ENCODE data around the gene ATP5MC2. TPM values are rescaled to one million over a fixed set of nuclear protein-coding genes. Genes with fewer than 3 reads are reported as not detected.

ATP5MC2 gene
- total RNA-seq, 4 donors from 2014 or later, result 181 to 334 (median 259) TPM

DNA sequence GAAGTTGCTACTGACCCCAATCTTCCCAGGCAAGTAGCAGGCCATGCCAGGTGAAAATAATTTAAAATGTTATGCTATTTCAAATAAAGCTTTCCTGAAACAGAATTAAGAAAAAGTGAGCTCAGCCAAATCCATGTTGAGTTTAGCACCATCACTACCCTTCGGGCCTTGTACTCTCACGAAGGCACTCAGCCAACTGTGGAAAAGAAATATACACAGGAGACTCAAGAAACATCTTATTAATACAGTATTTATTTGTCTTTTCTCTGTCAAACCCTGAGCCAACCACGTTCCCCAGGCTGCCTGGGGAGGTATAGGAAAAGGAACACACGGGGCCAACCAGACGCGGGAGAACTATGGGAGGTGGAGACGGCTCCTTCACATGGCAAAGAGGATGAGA lies 10.9 kb downstream of the ATP5MC2 start:
- TF ChIP-seq, protein P1, sequence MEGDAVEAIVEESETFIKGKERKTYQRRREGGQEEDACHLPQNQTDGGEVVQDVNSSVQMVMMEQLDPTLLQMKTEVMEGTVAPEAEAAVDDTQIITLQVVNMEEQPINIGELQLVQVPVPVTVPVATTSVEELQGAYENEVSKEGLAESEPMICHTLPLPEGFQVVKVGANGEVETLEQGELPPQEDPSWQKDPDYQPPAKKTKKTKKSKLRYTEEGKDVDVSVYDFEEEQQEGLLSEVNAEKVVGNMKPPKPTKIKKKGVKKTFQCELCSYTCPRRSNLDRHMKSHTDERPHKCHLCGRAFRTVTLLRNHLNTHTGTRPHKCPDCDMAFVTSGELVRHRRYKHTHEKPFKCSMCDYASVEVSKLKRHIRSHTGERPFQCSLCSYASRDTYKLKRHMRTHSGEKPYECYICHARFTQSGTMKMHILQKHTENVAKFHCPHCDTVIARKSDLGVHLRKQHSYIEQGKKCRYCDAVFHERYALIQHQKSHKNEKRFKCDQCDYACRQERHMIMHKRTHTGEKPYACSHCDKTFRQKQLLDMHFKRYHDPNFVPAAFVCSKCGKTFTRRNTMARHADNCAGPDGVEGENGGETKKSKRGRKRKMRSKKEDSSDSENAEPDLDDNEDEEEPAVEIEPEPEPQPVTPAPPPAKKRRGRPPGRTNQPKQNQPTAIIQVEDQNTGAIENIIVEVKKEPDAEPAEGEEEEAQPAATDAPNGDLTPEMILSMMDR (IDR thresholded peaks at IDR 0.05), result no peak
- no peak for TF ChIP-seq POLR2A (IDR thresholded peaks at IDR 0.05)
- Histone ChIP-seq H3K4me1 (peaks cover 3 to 6% of the 10 kb centered on the region in 2 donors), H3K36me3 (peaks cover 45 to 58% of the 10 kb centered on the region in 2 donors), H3K27me3 (no peaks in the 10 kb centered on the region), H3K9me3 (no peaks in the 10 kb centered on the region), H3K4me3 (replicated peaks in 1 of 3) (no peak overlapping the region), H3K27ac (no peak overlapping the region)
- 74 to 84% methylated on average over 7 of the region's 7 CpGs for WGBS, 2 donors
- DNase-seq, result no peak
- intact Hi-C loops (cut with DNase I), result no loop called here

DNA sequence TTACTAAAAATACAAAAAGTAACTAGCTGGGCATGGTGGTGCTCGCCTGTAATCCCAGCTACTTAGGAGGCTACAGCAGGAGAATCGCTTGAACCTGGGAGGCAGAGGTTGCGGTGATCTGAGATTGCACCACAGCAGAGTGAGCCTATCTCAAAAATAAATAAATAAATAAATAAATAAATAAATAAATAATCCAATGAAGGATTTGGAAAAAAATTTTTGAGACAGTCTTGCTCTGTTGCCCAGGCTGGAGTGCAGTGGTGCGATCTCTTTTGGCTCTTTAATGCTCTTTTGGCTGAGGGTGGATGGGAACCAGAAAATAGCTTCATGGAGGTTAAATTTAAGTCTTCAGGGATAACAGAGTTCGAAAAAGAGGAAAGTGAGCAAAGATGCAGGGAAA lies 11.7 kb downstream of the ATP5MC2 start:
- peaks cover 37 to 52% of the 10 kb centered on the region in 2 donors for H3K36me3 ChIP-seq
- WGBS, 2 donors, result 80 to 83% methylated on average over 5 of the region's 5 CpGs

DNA sequence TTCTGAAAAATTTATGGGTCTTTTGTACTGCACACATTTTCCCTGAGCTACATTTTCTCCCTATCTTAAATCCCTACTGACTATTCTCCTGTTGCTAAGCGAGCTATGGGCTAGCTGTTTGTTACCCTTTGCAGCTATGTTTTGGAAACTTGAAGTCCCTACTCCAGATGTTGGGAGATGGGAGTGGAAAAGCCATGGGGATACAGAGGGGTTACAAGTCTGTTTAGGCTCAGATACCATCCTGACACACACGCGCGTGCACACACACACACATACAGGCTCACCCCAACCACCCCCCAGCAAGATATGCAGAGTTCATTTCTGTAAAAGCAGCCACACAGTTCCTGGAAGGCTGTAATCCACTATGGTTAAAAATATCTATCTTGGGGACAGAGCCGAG lies 15.8 kb downstream of the ATP5MC2 start:
- Histone ChIP-seq H3K9me3 (no peaks in the 10 kb centered on the region), H3K27me3 (no peaks in the 10 kb centered on the region), H3K4me3 (replicated peaks in 1 of 3) (no peak overlapping the region), H3K36me3 (peaks cover 9 to 15% of the 10 kb centered on the region in 2 donors), H3K27ac (peak overlapping the region; percentile 47 to 92 (median 79)), H3K4me1 (peaks cover 21 to 28% of the 10 kb centered on the region in 2 donors)
- TF ChIP-seq, protein P1 (IDR thresholded peaks at IDR 0.05), result no peak
- no peak for TF ChIP-seq POLR2A (IDR thresholded peaks at IDR 0.05)
- no peak for DNase-seq
- WGBS, 2 donors, result 80 to 91% methylated on average over 5 of the region's 5 CpGs
- intact Hi-C loops (cut with DNase I), result no loop called here

More for the DNA sequence above, 11.7 kb downstream of the ATP5MC2 start:
- no peak overlapping the region for H3K27ac ChIP-seq
- no peak for DNase-seq
- intact Hi-C loops (cut with DNase I), result no loop called here
- TF ChIP-seq, protein P1 (IDR thresholded peaks at IDR 0.05), result no peak
- no peak for TF ChIP-seq POLR2A (IDR thresholded peaks at IDR 0.05)
- no peak overlapping the region for H3K4me3 ChIP-seq (replicated peaks in 1 of 3)
- no peaks in the 10 kb centered on the region for H3K27me3 ChIP-seq
- H3K4me1 ChIP-seq, result peaks cover 10 to 13% of the 10 kb centered on the region in 2 donors
- H3K9me3 ChIP-seq, result no peaks in the 10 kb centered on the region

DNA sequence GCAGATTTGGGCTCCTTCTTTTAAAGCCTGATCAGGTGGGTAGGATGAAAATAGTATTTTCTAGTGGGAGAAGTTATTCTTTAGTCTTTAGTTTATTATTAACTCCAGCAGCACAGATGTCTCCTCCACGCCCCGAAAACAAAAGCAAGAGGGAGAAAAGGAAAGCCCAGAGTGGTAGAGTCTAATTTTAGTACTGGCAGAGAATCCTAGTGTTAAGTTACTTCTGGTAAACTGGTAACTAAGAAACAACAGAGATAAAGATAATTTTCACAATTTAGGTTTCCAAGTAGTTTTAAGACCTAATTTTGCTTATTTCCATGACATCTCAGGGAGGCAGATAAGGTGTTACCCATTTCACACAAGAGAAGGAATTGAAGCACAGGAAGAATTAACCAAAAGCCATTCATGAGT lies 16.3 kb downstream of the ATP5MC2 start:
- H3K36me3 ChIP-seq, result peaks cover 4 to 10% of the 10 kb centered on the region in 2 donors
- DNase-seq, result no peak
- no peak for TF ChIP-seq POLR2A (IDR thresholded peaks at IDR 0.05)
- TF ChIP-seq, protein P1 (IDR thresholded peaks at IDR 0.05), result no peak
- peak overlapping the region; percentile 47 to 92 (median 79) for H3K27ac ChIP-seq
- intact Hi-C loops (cut with DNase I), result no loop called here
- no peaks in the 10 kb centered on the region for H3K27me3 ChIP-seq
- no peaks in the 10 kb centered on the region for H3K9me3 ChIP-seq
- H3K4me3 ChIP-seq (replicated peaks in 1 of 3), result no peak overlapping the region
- peaks cover 21 to 28% of the 10 kb centered on the region in 2 donors for H3K4me1 ChIP-seq
- 57 to 72% methylated on average over 2 of the region's 2 CpGs for WGBS, 2 donors

DNA sequence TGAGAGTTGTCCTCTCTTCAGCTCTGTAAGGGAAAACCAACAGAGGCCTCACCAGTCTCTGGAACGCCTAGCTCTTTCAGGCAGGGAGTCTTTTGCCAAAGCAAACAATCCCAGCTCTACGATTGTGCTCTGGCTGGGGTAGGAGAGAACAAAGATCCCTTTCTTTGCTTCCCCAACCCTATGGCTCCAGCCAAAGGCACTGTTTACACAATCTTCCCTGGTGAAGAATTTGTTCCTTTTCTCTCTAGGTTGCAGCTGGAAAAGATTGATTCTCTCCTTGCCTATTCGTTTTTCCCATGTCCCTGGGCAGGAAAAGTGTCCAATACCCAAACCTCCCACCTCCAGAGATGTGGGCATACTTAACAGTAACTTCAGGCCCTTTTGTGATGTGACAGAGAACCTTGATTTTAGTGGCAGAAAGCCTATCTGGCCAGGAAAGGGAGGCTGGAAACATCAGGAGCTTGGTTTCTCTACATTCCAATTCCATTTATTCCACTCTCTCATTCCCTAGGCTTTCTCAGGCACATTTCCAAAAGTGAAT lies 16.8 kb downstream of the ATP5MC2 start:
- Histone ChIP-seq H3K4me3 (replicated peaks in 1 of 3) (no peak overlapping the region), H3K4me1 (peaks cover 21 to 28% of the 10 kb centered on the region in 2 donors), H3K36me3 (peaks cover 0 to 10% of the 10 kb centered on the region in 2 donors), H3K27me3 (no peaks in the 10 kb centered on the region), H3K9me3 (no peaks in the 10 kb centered on the region), H3K27ac (peak overlapping the region; percentile 47 to 92 (median 79))
- 7 to 12% methylated on average over 3 of the region's 3 CpGs for WGBS, 2 donors
- no peak for TF ChIP-seq POLR2A (IDR thresholded peaks at IDR 0.05)
- TF ChIP-seq, protein P1 (IDR thresholded peaks at IDR 0.05), result no peak
- intact Hi-C loops (cut with DNase I), result no loop called here
- peak; percentile 58 to 61 for DNase-seq

Data from thyroid gland (tissue), 4 donors.